ENCODE results near the gene CHTF18. TPM values are rescaled to one million over a fixed set of nuclear protein-coding genes. Genes with fewer than 3 reads are reported as not detected.

Gene CHTF18
- total RNA-seq, 2 experiments from 2014 or later = 95.6 to 115 TPM

- DNase-seq = no peak
- H3K27ac Mint-ChIP-seq = no peak overlapping the region
- intact Hi-C loops (cut with micrococcal nuclease) = no loop called here
- no peak for TF ChIP-seq CTCF (IDR thresholded peaks at IDR 0.05)
- H3K36me3 Mint-ChIP-seq (ENCODE audit: low read depth) = no peaks in the 10 kb centered on the region
- H3K9me3 Mint-ChIP-seq = no peaks in the 10 kb centered on the region
- no peak overlapping the region for H3K4me3 Mint-ChIP-seq
- H3K4me1 Mint-ChIP-seq (ENCODE audit: low read depth) = no peaks in the 10 kb centered on the region
- POLR2A ChIA-PET = no interaction called here
- CTCF ChIA-PET = interaction anchor here (1.2 kb wide), 1 partner anchor 53 kb away, joined by 3 read pairs; no protein-coding TSS in a partner anchor
- H3K27me3 Mint-ChIP-seq = peaks cover 4% of the 10 kb centered on the region
- ATAC-seq = peak; percentile 27
Observed at GRCh38 chr16:777826-778225, 10.6 kb upstream of the CHTF18 start.

- ChIA-PET CTCF (no interaction called here), POLR2A (no interaction called here)
- Mint-ChIP-seq H3K4me1 (ENCODE audit: low read depth) (no peaks in the 10 kb centered on the region), H3K27ac (no peak overlapping the region), H3K9me3 (no peaks in the 10 kb centered on the region), H3K4me3 (no peak overlapping the region), H3K27me3 (peaks cover 4% of the 10 kb centered on the region), H3K36me3 (ENCODE audit: low read depth) (no peaks in the 10 kb centered on the region)
- ATAC-seq (no peak), DNase-seq (no peak)
- TF ChIP-seq CTCF (IDR thresholded peaks at IDR 0.05) = no peak
- intact Hi-C loops (cut with micrococcal nuclease) = no loop called here
Observed at GRCh38 chr16:778447-778846, 10.0 kb upstream of the CHTF18 start.

GRCh38 chr16:778909-779527 is 9.4 kb upstream of the CHTF18 start:
- no peak for ATAC-seq
- ChIA-PET CTCF (no interaction called here), POLR2A (no interaction called here)
- Mint-ChIP-seq H3K36me3 (ENCODE audit: low read depth) (no peaks in the 10 kb centered on the region), H3K4me3 (no peak overlapping the region), H3K4me1 (ENCODE audit: low read depth) (no peaks in the 10 kb centered on the region), H3K9me3 (no peaks in the 10 kb centered on the region), H3K27ac (no peak overlapping the region), H3K27me3 (peaks cover 4% of the 10 kb centered on the region)
- TF ChIP-seq CTCF (IDR thresholded peaks at IDR 0.05) = no peak
- no peak for DNase-seq
- intact Hi-C loops (cut with micrococcal nuclease) = no loop called here

GRCh38 chr16:779561-779960 is 8.9 kb upstream of the CHTF18 start:
- H3K4me1 Mint-ChIP-seq (ENCODE audit: low read depth) = no peaks in the 10 kb centered on the region
- H3K9me3 Mint-ChIP-seq = no peaks in the 10 kb centered on the region
- no peak for ATAC-seq
- no peak for TF ChIP-seq CTCF (IDR thresholded peaks at IDR 0.05)
- CTCF ChIA-PET = no interaction called here
- POLR2A ChIA-PET = no interaction called here
- H3K27ac Mint-ChIP-seq = no peak overlapping the region
- DNase-seq = no peak
- H3K4me3 Mint-ChIP-seq = no peak overlapping the region
- no peaks in the 10 kb centered on the region for H3K36me3 Mint-ChIP-seq (ENCODE audit: low read depth)
- H3K27me3 Mint-ChIP-seq = peaks cover 4% of the 10 kb centered on the region
- intact Hi-C loops (cut with micrococcal nuclease) = no loop called here

- Mint-ChIP-seq H3K27ac (no peak overlapping the region), H3K4me3 (no peak overlapping the region), H3K4me1 (ENCODE audit: low read depth) (no peaks in the 10 kb centered on the region), H3K36me3 (ENCODE audit: low read depth) (peaks cover 4% of the 10 kb centered on the region), H3K27me3 (peaks cover 4% of the 10 kb centered on the region), H3K9me3 (no peaks in the 10 kb centered on the region)
- ChIA-PET POLR2A (no interaction called here), CTCF (no interaction called here)
- intact Hi-C loops (cut with micrococcal nuclease) = no loop called here
- TF ChIP-seq CTCF (IDR thresholded peaks at IDR 0.05) = no peak
- ATAC-seq = no peak
- no peak for DNase-seq
Observed at GRCh38 chr16:780296-780695, 8.1 kb upstream of the CHTF18 start.

All from activated CD8-positive, alpha-beta T cell treated with anti-CD3 and anti-CD28 coated beads for 36 hours (primary cell).